Right cardiac atrium (tissue), 5 donors: ENCODE results near the gene TRIL. TPM values are rescaled to one million over a fixed set of nuclear protein-coding genes. Genes with fewer than 3 reads are reported as not detected.

Source experiments
- ATAC-seq, 2 donors: fragments of 200-7000 bp; cut with Tn5 transposase; one replicate each; pipeline versions ENCODE4 v1.8.0 to v1.9.1; 2020; ENCODE audit warnings: moderate library complexity in 2 of 2, mild to moderate bottlenecking in 1 of 2
- DNase-seq, 3 donors: peaks; one replicate each; pipeline ENCODE4 v3.0.0-alpha.2; 2020
- H3K27ac ChIP-seq: one replicate; pipeline ENCODE4 v1.5.1; 2013; ENCODE audit warnings: mild to moderate bottlenecking, low read length, control low read depth, moderate library complexity
- H3K27me3 ChIP-seq: one replicate; pipeline ENCODE4 v1.6.1; 2013; ENCODE audit not compliant: control insufficient read depth, insufficient read depth
- H3K4me1 ChIP-seq: one replicate; pipeline ENCODE4 v1.6.1; 2013; ENCODE audit warnings: low read length; ENCODE audit not compliant: control insufficient read depth, insufficient read depth
- H3K4me3 ChIP-seq: one replicate; pipeline ENCODE4 v1.5.1; 2013; ENCODE audit warnings: low read length, control low read depth
- H3K9me3 ChIP-seq: one replicate; pipeline ENCODE4 v1.6.1; 2013; ENCODE audit warnings: low read length; ENCODE audit not compliant: control insufficient read depth
- WGBS: extraction: QIAGEN DNeasy Blood & Tissue Kit; methylation state at CpG from one replicate; pipeline ENCODE4 v1.1.7; 2013; 5-methylcytosine and 5-hydroxymethylcytosine counted together
- intact Hi-C, 4 donors: fragments of 100-400 bp; cut with DNase I; formaldehyde crosslinking; loops; one replicate each; pipeline versions ENCODE4 v1.11.0 to v1.14.0; 2022 to 2023
- polyA plus RNA-seq: library from polyadenylated mRNA; stranded (reverse); fragments of 200-250 nt; gene quantifications from one replicate; pipeline ENCODE4 v1.2.3, GENCODE V29; 2013
- total RNA-seq, 4 donors: library from RNA; stranded (reverse); fragmentation: NEBNext Ultra II Directional; extraction: Animal tissue kit (Norgen Biotek cat#: 25700); gene quantifications; one replicate each; pipeline ENCODE4 v1.2.1, GENCODE V29; 2021
- donor health status: healthy with polysubstance abuse.
- donor health status: DM: no; HTN: yes; CAD: no.
- donor health status: DM: no; HTN: no; CAD: no.
- donor health status: DM: no; HTN: yes; CAD: no; lungs with severe emphysema.
- donor health status: DM: yes; HTN: yes; CAD: no.

The TRIL gene
- total and polyA plus RNA-seq, 5 donors = 0.84 to 2.9 (median 2.5) TPM

GRCh38 chr7:28940741-28941384, 17.3 kb downstream of the TRIL start:
- 68% methylated on average over 11 of the region's 11 CpGs for WGBS
- no peak for DNase-seq
- H3K4me1 ChIP-seq = no peaks in the 10 kb centered on the region
- H3K27me3 ChIP-seq = no peaks in the 10 kb centered on the region
- no peak for ATAC-seq
- H3K4me3 ChIP-seq = no peak overlapping the region
- H3K27ac ChIP-seq = no peak overlapping the region
- intact Hi-C loops = no loop called here
- no peaks in the 10 kb centered on the region for H3K9me3 ChIP-seq

GRCh38 chr7:28939844-28940544, 18.1 kb downstream of the TRIL start:
- DNase-seq = no peak
- Histone ChIP-seq H3K27ac (no peak overlapping the region), H3K4me3 (no peak overlapping the region), H3K9me3 (no peaks in the 10 kb centered on the region), H3K27me3 (no peaks in the 10 kb centered on the region), H3K4me1 (no peaks in the 10 kb centered on the region)
- no peak for ATAC-seq
- WGBS = 40% methylated on average over 7 of the region's 7 CpGs
- intact Hi-C loops = no loop called here

- no peak for DNase-seq
- intact Hi-C loops = no loop called here
- ATAC-seq = peak in 1 of 2 donors; percentile 57
- no peaks in the 10 kb centered on the region for H3K4me1 ChIP-seq
- 49% methylated on average over 5 of the region's 5 CpGs for WGBS
- H3K27ac ChIP-seq = no peak overlapping the region
- no peaks in the 10 kb centered on the region for H3K27me3 ChIP-seq
- H3K9me3 ChIP-seq = no peaks in the 10 kb centered on the region
- no peak overlapping the region for H3K4me3 ChIP-seq
Measured at GRCh38 chr7:28939367-28939766, 18.8 kb downstream of the TRIL start.

- Histone ChIP-seq H3K4me1 (no peaks in the 10 kb centered on the region), H3K4me3 (no peak overlapping the region), H3K9me3 (no peaks in the 10 kb centered on the region), H3K27me3 (no peaks in the 10 kb centered on the region), H3K27ac (no peak overlapping the region)
- peak; percentile 38 to 78 (median 72) for DNase-seq
- intact Hi-C loops = no loop called here
- ATAC-seq = peak; percentile 30 to 38
- 56% methylated on average over 7 of the region's 7 CpGs for WGBS
Measured at GRCh38 chr7:28937619-28938018, 20.5 kb downstream of the TRIL start.

- no peak for ATAC-seq
Measured at GRCh38 chr7:28937103-28937502, 21.0 kb downstream of the TRIL start.

GRCh38 chr7:28933846-28934320, 24.2 kb downstream of the TRIL start:
- Histone ChIP-seq H3K4me3 (no peak overlapping the region), H3K27me3 (no peaks in the 10 kb centered on the region), H3K27ac (no peak overlapping the region), H3K4me1 (no peaks in the 10 kb centered on the region), H3K9me3 (no peaks in the 10 kb centered on the region)
- intact Hi-C loops = no loop called here
- WGBS = 72% methylated on average over 2 of the region's 2 CpGs
- ATAC-seq = no peak
- DNase-seq = no peak

More at GRCh38 chr7:28937103-28937502, 21.0 kb downstream of the TRIL start:
- DNase-seq = no peak
- Histone ChIP-seq H3K4me1 (no peaks in the 10 kb centered on the region), H3K9me3 (no peaks in the 10 kb centered on the region), H3K4me3 (no peak overlapping the region), H3K27me3 (no peaks in the 10 kb centered on the region), H3K27ac (no peak overlapping the region)
- intact Hi-C loops = no loop called here
- WGBS = 68% methylated on average over 6 of the region's 6 CpGs

- no peaks in the 10 kb centered on the region for H3K27me3 ChIP-seq
- ATAC-seq (no peak), DNase-seq (no peak)
- no peak overlapping the region for H3K4me3 ChIP-seq
- H3K27ac ChIP-seq = no peak overlapping the region
- WGBS = 88% methylated on average over 3 of the region's 3 CpGs
- intact Hi-C loops = no loop called here
- no peaks in the 10 kb centered on the region for H3K4me1 ChIP-seq
- H3K9me3 ChIP-seq = no peaks in the 10 kb centered on the region
Measured at GRCh38 chr7:28931565-28931964, 26.6 kb downstream of the TRIL start.

- intact Hi-C loops = loop anchor here in 3 of 4 donors (2.0 to 10.0 kb wide), 5 partner anchors 30 to 478 kb away; no protein-coding TSS in a partner anchor
- 5% methylated on average over 22 of the region's 22 CpGs for WGBS
- ATAC-seq (peak; percentile 92 to 97), DNase-seq (peak; percentile 80 to 88 (median 83))
- Histone ChIP-seq H3K27me3 (no peaks in the 10 kb centered on the region), H3K9me3 (no peaks in the 10 kb centered on the region), H3K4me3 (peak overlapping the region; percentile 66), H3K27ac (no peak overlapping the region), H3K4me1 (no peaks in the 10 kb centered on the region)
Measured at GRCh38 chr7:28926871-28927597, 31.1 kb downstream of the TRIL start.

- Histone ChIP-seq H3K4me3 (no peak overlapping the region), H3K4me1 (no peaks in the 10 kb centered on the region), H3K27me3 (no peaks in the 10 kb centered on the region), H3K9me3 (no peaks in the 10 kb centered on the region), H3K27ac (no peak overlapping the region)
- intact Hi-C loops = loop anchor here (2.0 to 10.0 kb wide), 5 partner anchors 184 to 490 kb away; no protein-coding TSS in a partner anchor
- DNase-seq = peak; percentile 67 to 90 (median 72)
- 11% methylated on average over 7 of the region's 7 CpGs for WGBS
- peak; percentile 69 to 70 for ATAC-seq
Measured at GRCh38 chr7:28922624-28923331, 35.4 kb downstream of the TRIL start.

GRCh38 chr7:28921822-28922221, 36.3 kb downstream of the TRIL start:
- ATAC-seq (peak; percentile 89 to 92), DNase-seq (no peak)
- H3K27ac ChIP-seq = no peak overlapping the region
- H3K9me3 ChIP-seq = no peaks in the 10 kb centered on the region
- H3K4me1 ChIP-seq = no peaks in the 10 kb centered on the region
- intact Hi-C loops = loop anchor here (2.0 to 10.0 kb wide), 5 partner anchors 185 to 490 kb away; no protein-coding TSS in a partner anchor
- H3K4me3 ChIP-seq = no peak overlapping the region
- under 1% methylated on average over 4 of the region's 4 CpGs for WGBS
- no peaks in the 10 kb centered on the region for H3K27me3 ChIP-seq
